Erythroblast (primary cell): ENCODE results near the gene IL4R.

Source experiments
- GATA1 ChIP-seq: IDR thresholded peaks from 2 replicates; pipeline ENCODE4 v1.6.1; 2011; ENCODE audit warnings: low read depth, mild to moderate bottlenecking, control low read depth, low read length, moderate library complexity
- POLR2A ChIP-seq: IDR thresholded peaks from 2 replicates; pipeline ENCODE4 v1.6.1; 2011; ENCODE audit warnings: mild to moderate bottlenecking, low read length

DNA sequence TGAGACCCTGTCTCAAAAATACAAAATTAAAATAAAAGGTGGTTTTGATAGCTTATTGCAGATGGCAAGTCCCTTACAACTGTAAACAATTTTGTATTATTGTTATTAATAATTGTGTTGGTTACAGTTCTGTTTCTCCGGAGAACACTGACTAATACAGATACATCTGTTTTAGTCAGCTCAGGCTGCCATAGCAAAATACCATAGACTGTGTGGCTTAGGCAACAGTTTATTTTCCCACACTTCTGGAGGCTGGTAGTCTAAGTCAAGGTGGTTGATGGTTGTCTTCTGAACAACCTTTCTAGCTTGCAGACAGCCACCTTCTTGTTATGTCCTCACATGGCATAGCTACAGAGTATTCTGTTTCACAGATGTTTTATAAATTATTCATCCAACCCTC lies 74.0 kb downstream of the IL4R start:
- TF ChIP-seq POLR2A = no peak
- no peak for TF ChIP-seq GATA1
